Measurements from ENCODE around the gene SNRPA. TPM values are rescaled to one million over a fixed set of nuclear protein-coding genes. Genes with fewer than 3 reads are reported as not detected.

The SNRPA gene
- total RNA-seq, 1 donor from 2014 or later: 69.8 TPM

Other genes starting within 250 kb of the SNRPA start
- 42.8 TPM for gene SHKBP1, start 174.3 kb upstream of the SNRPA start, total RNA-seq
- gene LTBP4, start 149.8 kb upstream of the SNRPA start, total RNA-seq: 68.1 TPM
- gene NUMBL, start 60.6 kb upstream of the SNRPA start, total RNA-seq: 11.0 TPM
- 18.7 TPM for gene COQ8B, start 34.3 kb upstream of the SNRPA start, total RNA-seq
- 59.5 TPM for gene ITPKC, start 34.1 kb upstream of the SNRPA start, total RNA-seq
- gene ACTMAP, start 726 bp upstream of the SNRPA start, total RNA-seq: 5.4 TPM
- 7.5 TPM for gene MIA, start 24.3 kb downstream of the SNRPA start, total RNA-seq
- 17.8 TPM for gene RAB4B, start 27.0 kb downstream of the SNRPA start, total RNA-seq
- 32.1 TPM for gene EGLN2, start 48.0 kb downstream of the SNRPA start, total RNA-seq
- 0.24 TPM for gene CYP2A6, start 99.2 kb downstream of the SNRPA start, total RNA-seq
- gene CYP2A7, start 131.0 kb downstream of the SNRPA start, total RNA-seq: not detected
- gene CYP2B6, start 240.1 kb downstream of the SNRPA start, total RNA-seq: not detected